ENCODE measurements around the gene LHFPL6.

LHFPL6 gene

GRCh38 chr13:39566216-39566869 lies 36.6 kb downstream of the LHFPL6 start:
- DNase-seq, result no peak
- in situ Hi-C loops (cut with HindIII; ENCODE audit: low pct_ligation_motif_present, low pct_unique_long_range_greater_than_20kb, low sequenced_read_pairs), result no loop called here

- DNase-seq, result peak; percentile 89
- in situ Hi-C loops (cut with HindIII; ENCODE audit: low pct_ligation_motif_present, low pct_unique_long_range_greater_than_20kb, low sequenced_read_pairs), result no loop called here
Measured at GRCh38 chr13:39565036-39565949, 37.7 kb downstream of the LHFPL6 start.

- in situ Hi-C loops (cut with HindIII; ENCODE audit: low pct_ligation_motif_present, low pct_unique_long_range_greater_than_20kb, low sequenced_read_pairs), result no loop called here
- peak; percentile 25 for DNase-seq
Measured at GRCh38 chr13:39563470-39563735, 39.6 kb downstream of the LHFPL6 start.

GRCh38 chr13:39561971-39562370 lies 41.0 kb downstream of the LHFPL6 start:
- no peak for DNase-seq
- in situ Hi-C loops (cut with HindIII; ENCODE audit: low pct_ligation_motif_present, low pct_unique_long_range_greater_than_20kb, low sequenced_read_pairs), result no loop called here

GRCh38 chr13:39559847-39560246 lies 43.1 kb downstream of the LHFPL6 start:
- DNase-seq, result no peak
- in situ Hi-C loops (cut with HindIII; ENCODE audit: low pct_ligation_motif_present, low pct_unique_long_range_greater_than_20kb, low sequenced_read_pairs), result no loop called here

GRCh38 chr13:39557285-39557955 lies 45.6 kb downstream of the LHFPL6 start:
- in situ Hi-C loops (cut with HindIII; ENCODE audit: low pct_ligation_motif_present, low pct_unique_long_range_greater_than_20kb, low sequenced_read_pairs), result no loop called here
- no peak for DNase-seq

- in situ Hi-C loops (cut with HindIII; ENCODE audit: low pct_ligation_motif_present, low pct_unique_long_range_greater_than_20kb, low sequenced_read_pairs), result no loop called here
Measured at GRCh38 chr13:39556866-39557265, 46.1 kb downstream of the LHFPL6 start.

GRCh38 chr13:39554371-39554770 lies 48.6 kb downstream of the LHFPL6 start:
- no peak for DNase-seq
- in situ Hi-C loops (cut with HindIII; ENCODE audit: low pct_ligation_motif_present, low pct_unique_long_range_greater_than_20kb, low sequenced_read_pairs), result no loop called here

More at GRCh38 chr13:39556866-39557265, 46.1 kb downstream of the LHFPL6 start:
- DNase-seq, result no peak

GRCh38 chr13:39552246-39552645 lies 50.7 kb downstream of the LHFPL6 start:
- in situ Hi-C loops (cut with HindIII; ENCODE audit: low pct_ligation_motif_present, low pct_unique_long_range_greater_than_20kb, low sequenced_read_pairs), result no loop called here
- no peak for DNase-seq

GRCh38 chr13:39550931-39551330 lies 52.1 kb downstream of the LHFPL6 start:
- no peak for DNase-seq
- in situ Hi-C loops (cut with HindIII; ENCODE audit: low pct_ligation_motif_present, low pct_unique_long_range_greater_than_20kb, low sequenced_read_pairs), result no loop called here

- DNase-seq, result no peak
- in situ Hi-C loops (cut with HindIII; ENCODE audit: low pct_ligation_motif_present, low pct_unique_long_range_greater_than_20kb, low sequenced_read_pairs), result no loop called here
Measured at GRCh38 chr13:39547108-39547507, 55.9 kb downstream of the LHFPL6 start.

GRCh38 chr13:39542361-39542760 lies 60.6 kb downstream of the LHFPL6 start:
- in situ Hi-C loops (cut with HindIII; ENCODE audit: low pct_ligation_motif_present, low pct_unique_long_range_greater_than_20kb, low sequenced_read_pairs), result no loop called here
- no peak for DNase-seq

GRCh38 chr13:39540929-39541605 lies 61.9 kb downstream of the LHFPL6 start:
- no peak for DNase-seq

GRCh38 chr13:39538816-39539790 lies 63.9 kb downstream of the LHFPL6 start:
- in situ Hi-C loops (cut with HindIII; ENCODE audit: low pct_ligation_motif_present, low pct_unique_long_range_greater_than_20kb, low sequenced_read_pairs), result no loop called here
- DNase-seq, result no peak

More at GRCh38 chr13:39540929-39541605, 61.9 kb downstream of the LHFPL6 start:
- in situ Hi-C loops (cut with HindIII; ENCODE audit: low pct_ligation_motif_present, low pct_unique_long_range_greater_than_20kb, low sequenced_read_pairs), result no loop called here

GRCh38 chr13:39536906-39537305 lies 66.1 kb downstream of the LHFPL6 start:
- in situ Hi-C loops (cut with HindIII; ENCODE audit: low pct_ligation_motif_present, low pct_unique_long_range_greater_than_20kb, low sequenced_read_pairs), result no loop called here
- DNase-seq, result no peak

- in situ Hi-C loops (cut with HindIII; ENCODE audit: low pct_ligation_motif_present, low pct_unique_long_range_greater_than_20kb, low sequenced_read_pairs), result no loop called here
- DNase-seq, result no peak
Measured at GRCh38 chr13:39536274-39536673, 66.7 kb downstream of the LHFPL6 start.

GRCh38 chr13:39533651-39534150 lies 69.3 kb downstream of the LHFPL6 start:
- DNase-seq, result no peak
- in situ Hi-C loops (cut with HindIII; ENCODE audit: low pct_ligation_motif_present, low pct_unique_long_range_greater_than_20kb, low sequenced_read_pairs), result no loop called here

GRCh38 chr13:39531646-39532045 lies 71.3 kb downstream of the LHFPL6 start:
- in situ Hi-C loops (cut with HindIII; ENCODE audit: low pct_ligation_motif_present, low pct_unique_long_range_greater_than_20kb, low sequenced_read_pairs), result no loop called here
- DNase-seq, result no peak
